ENCODE results near the gene UFD1. TPM values are rescaled to one million over a fixed set of nuclear protein-coding genes. Genes with fewer than 3 reads are reported as not detected.

UFD1 gene
- total and polyA plus RNA-seq, 2 donors (not counting 1 experiment from before 2014, with no cell fraction given) = 43.5 to 70.1 TPM

GRCh38 chr22:19522190-19522880 is 43.3 kb upstream of the UFD1 start:
- peaks cover 8 to 22% of the 10 kb centered on the region in 2 donors for H3K4me1 ChIP-seq (ENCODE audit: control insufficient read depth in 2 of 2, insufficient read depth in 2 of 2, low read length in 2 of 2)
- H3K9me3 Mint-ChIP-seq (ENCODE audit: insufficient read depth) = no peaks in the 10 kb centered on the region
- TF ChIP-seq EZH2 (IDR thresholded peaks at IDR 0.05; ENCODE audit: borderline replicate concordance, insufficient read depth, low read depth, low read length, poor library complexity, severe bottlenecking) = no peak
- TF ChIP-seq CTCF (IDR thresholded peaks at IDR 0.05) = no peak
- H3K4me1 Mint-ChIP-seq = peaks cover 12% of the 10 kb centered on the region
- H3K4me3 Mint-ChIP-seq = no peak overlapping the region
- intact Hi-C loops (cut with micrococcal nuclease) = no loop called here
- H4K20me1 ChIP-seq (ENCODE audit: control insufficient read depth, insufficient read depth, low read length, poor library complexity, severe bottlenecking) = no peaks in the 10 kb centered on the region
- H3K36me3 ChIP-seq (replicated peaks in 1 of 2; ENCODE audit: control extremely low read depth in 1 of 2, control insufficient read depth in 1 of 2, extremely low read depth in 1 of 2, insufficient read depth in 2 of 2, low read length in 1 of 2) = no peaks in the 10 kb centered on the region
- ChIA-PET POLR2A (no interaction called here), CTCF (interaction anchor here (0.5 kb wide), 1 partner anchor 10 kb away, joined by 3 read pairs; no protein-coding TSS in a partner anchor)
- WGBS (ENCODE audit: insufficient coverage) = 84% methylated on average over 15 of the region's 16 CpGs
- H3K4me3 ChIP-seq (ENCODE audit: control extremely low read depth in 1 of 5, extremely low read depth in 1 of 5, insufficient read depth in 1 of 5, low read depth in 2 of 5, low read length in 4 of 5) = no peak overlapping the region
- no peak overlapping the region for H3K27ac ChIP-seq (ENCODE audit: low read length in 2 of 2)
- DNase-seq (no peak), ATAC-seq (ENCODE audit: low read depth) (no peak)
- H3K9ac ChIP-seq (ENCODE audit: low read length) = no peak overlapping the region
- peaks cover 0 to 2% (median 0%) of the 10 kb centered on the region in 3 donors for H3K9me3 ChIP-seq (ENCODE audit: control extremely low read depth in 1 of 3, control insufficient read depth in 2 of 3, insufficient read depth in 1 of 3, low read length in 2 of 3)
- no peak overlapping the region for H2AFZ ChIP-seq (ENCODE audit: insufficient read depth, low read depth, low read length, poor library complexity, severe bottlenecking)
- peaks cover 0 to 37% (median 5%) of the 10 kb centered on the region in 4 experiments for H3K27me3 ChIP-seq (replicated peaks in 1 of 4; ENCODE audit: control extremely low read depth in 1 of 4, control insufficient read depth in 3 of 4, insufficient read depth in 4 of 4, low read length in 3 of 4)
- no peaks in the 10 kb centered on the region for H3K79me2 ChIP-seq (ENCODE audit: control insufficient read depth, insufficient read depth, low read length)
- peaks cover 23% of the 10 kb centered on the region for H3K27me3 Mint-ChIP-seq
- no peak overlapping the region for H3K27ac Mint-ChIP-seq
- no peak overlapping the region for H3K4me2 ChIP-seq (replicated peaks; ENCODE audit: low read depth, low read length, poor library complexity, severe bottlenecking)

GRCh38 chr22:19520566-19521305 is 41.7 kb upstream of the UFD1 start:
- Histone ChIP-seq H2AFZ (ENCODE audit: insufficient read depth, low read depth, low read length, poor library complexity, severe bottlenecking) (no peak overlapping the region), H3K9ac (ENCODE audit: low read length) (no peak overlapping the region), H4K20me1 (ENCODE audit: control insufficient read depth, insufficient read depth, low read length, poor library complexity, severe bottlenecking) (no peaks in the 10 kb centered on the region), H3K4me1 (ENCODE audit: control insufficient read depth in 2 of 2, insufficient read depth in 2 of 2, low read length in 2 of 2) (peaks cover 8 to 22% of the 10 kb centered on the region in 2 donors), H3K9me3 (ENCODE audit: control extremely low read depth in 1 of 3, control insufficient read depth in 2 of 3, insufficient read depth in 1 of 3, low read length in 2 of 3) (peaks cover 0 to 2% (median 0%) of the 10 kb centered on the region in 3 donors), H3K27me3 (replicated peaks in 1 of 4; ENCODE audit: control extremely low read depth in 1 of 4, control insufficient read depth in 3 of 4, insufficient read depth in 4 of 4, low read length in 3 of 4) (peaks cover 0 to 30% (median 5%) of the 10 kb centered on the region in 4 experiments), H3K4me3 (ENCODE audit: control extremely low read depth in 1 of 5, extremely low read depth in 1 of 5, insufficient read depth in 1 of 5, low read depth in 2 of 5, low read length in 4 of 5) (no peak overlapping the region), H3K4me2 (replicated peaks; ENCODE audit: low read depth, low read length, poor library complexity, severe bottlenecking) (no peak overlapping the region), H3K79me2 (ENCODE audit: control insufficient read depth, insufficient read depth, low read length) (no peaks in the 10 kb centered on the region), H3K36me3 (replicated peaks in 1 of 2; ENCODE audit: control extremely low read depth in 1 of 2, control insufficient read depth in 1 of 2, extremely low read depth in 1 of 2, insufficient read depth in 2 of 2, low read length in 1 of 2) (no peaks in the 10 kb centered on the region), H3K27ac (ENCODE audit: low read length in 2 of 2) (no peak overlapping the region)
- Mint-ChIP-seq H3K27ac (no peak overlapping the region), H3K9me3 (ENCODE audit: insufficient read depth) (no peaks in the 10 kb centered on the region), H3K4me1 (peaks cover 12% of the 10 kb centered on the region), H3K4me3 (no peak overlapping the region), H3K27me3 (peaks cover 10% of the 10 kb centered on the region)
- DNase-seq (no peak), ATAC-seq (ENCODE audit: low read depth) (no peak)
- ChIA-PET CTCF (no interaction called here), POLR2A (no interaction called here)
- TF ChIP-seq CTCF (IDR thresholded peaks at IDR 0.05) (no peak), EZH2 (IDR thresholded peaks at IDR 0.05; ENCODE audit: borderline replicate concordance, insufficient read depth, low read depth, low read length, poor library complexity, severe bottlenecking) (no peak)
- WGBS (ENCODE audit: insufficient coverage) = 97% methylated on average over 10 of the region's 10 CpGs
- intact Hi-C loops (cut with micrococcal nuclease) = no loop called here
